HepG2 (cell line): ENCODE results near the gene REC114.

Source experiments
- EHMT2 ChIP-seq: fragments of 200-600 bp; sonication (generic); IDR thresholded peaks from 2 replicates; pipeline ENCODE4 v1.7.0; 2017; ENCODE audit warnings: antibody characterized with exemption, low read depth, low read length, borderline replicate concordance
- RBAK ChIP-seq: sonication (generic); formaldehyde crosslinking; IDR thresholded peaks from 2 replicates; pipeline ENCODE4 v1.5.1; 2020; ENCODE audit warnings: mild to moderate bottlenecking, missing genetic modification reagents
- SOX5 ChIP-seq: IDR thresholded peaks from 2 replicates; pipeline ENCODE4 v1.6.1; 2016; ENCODE audit warnings: borderline replicate concordance
- ZIK1 ChIP-seq: sonication (generic); formaldehyde crosslinking; IDR thresholded peaks from 2 replicates; pipeline ENCODE4 v1.5.0; 2020; ENCODE audit warnings: mild to moderate bottlenecking, low read depth, missing genetic modification reagents, borderline replicate concordance
- ZNF574 ChIP-seq: sonication (generic); formaldehyde crosslinking; IDR thresholded peaks from 2 replicates; pipeline ENCODE4 v1.4.0; 2020; ENCODE audit warnings: missing genetic modification reagents
- TF ChIP-seq, protein P1 (sequence below): sonication (generic); formaldehyde crosslinking; IDR thresholded peaks from 2 replicates; pipeline ENCODE4 v1.5.1; 2020; ENCODE audit warnings: mild to moderate bottlenecking, missing genetic modification reagents
- TF ChIP-seq, protein P2 (sequence below): sonication (generic); formaldehyde crosslinking; IDR thresholded peaks from 2 replicates; pipeline ENCODE4 v1.5.0; 2020; ENCODE audit warnings: mild to moderate bottlenecking, missing genetic modification reagents, moderate library complexity

- TF ChIP-seq, protein P1, sequence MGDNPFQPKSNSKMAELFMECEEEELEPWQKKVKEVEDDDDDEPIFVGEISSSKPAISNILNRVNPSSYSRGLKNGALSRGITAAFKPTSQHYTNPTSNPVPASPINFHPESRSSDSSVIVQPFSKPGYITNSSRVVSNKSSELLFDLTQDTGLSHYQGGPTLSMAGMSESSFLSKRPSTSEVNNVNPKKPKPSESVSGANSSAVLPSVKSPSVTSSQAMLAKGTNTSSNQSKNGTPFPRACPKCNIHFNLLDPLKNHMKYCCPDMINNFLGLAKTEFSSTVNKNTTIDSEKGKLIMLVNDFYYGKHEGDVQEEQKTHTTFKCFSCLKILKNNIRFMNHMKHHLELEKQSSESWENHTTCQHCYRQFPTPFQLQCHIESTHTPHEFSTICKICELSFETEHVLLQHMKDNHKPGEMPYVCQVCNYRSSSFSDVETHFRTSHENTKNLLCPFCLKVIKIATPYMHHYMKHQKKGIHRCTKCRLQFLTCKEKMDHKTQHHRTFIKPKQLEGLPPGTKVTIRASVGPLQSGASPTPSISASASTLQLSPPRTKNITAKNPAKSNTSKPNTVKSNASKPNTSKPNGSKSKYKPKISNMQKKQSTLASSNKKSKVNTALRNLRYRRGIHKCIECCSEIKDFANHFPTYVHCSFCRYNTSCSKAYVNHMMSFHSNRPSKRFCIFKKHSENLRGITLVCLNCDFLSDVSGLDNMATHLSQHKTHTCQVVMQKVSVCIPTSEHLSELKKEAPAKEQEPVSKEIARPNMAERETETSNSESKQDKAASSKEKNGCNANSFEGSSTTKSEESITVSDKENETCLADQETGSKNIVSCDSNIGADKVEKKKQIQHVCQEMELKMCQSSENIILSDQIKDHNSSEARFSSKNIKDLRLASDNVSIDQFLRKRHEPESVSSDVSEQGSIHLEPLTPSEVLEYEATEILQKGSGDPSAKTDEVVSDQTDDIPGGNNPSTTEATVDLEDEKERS (CRISPR knock-in tag) = no peak
- no peak for TF ChIP-seq ZIK1 (CRISPR knock-in tag)
- TF ChIP-seq, protein P2, sequence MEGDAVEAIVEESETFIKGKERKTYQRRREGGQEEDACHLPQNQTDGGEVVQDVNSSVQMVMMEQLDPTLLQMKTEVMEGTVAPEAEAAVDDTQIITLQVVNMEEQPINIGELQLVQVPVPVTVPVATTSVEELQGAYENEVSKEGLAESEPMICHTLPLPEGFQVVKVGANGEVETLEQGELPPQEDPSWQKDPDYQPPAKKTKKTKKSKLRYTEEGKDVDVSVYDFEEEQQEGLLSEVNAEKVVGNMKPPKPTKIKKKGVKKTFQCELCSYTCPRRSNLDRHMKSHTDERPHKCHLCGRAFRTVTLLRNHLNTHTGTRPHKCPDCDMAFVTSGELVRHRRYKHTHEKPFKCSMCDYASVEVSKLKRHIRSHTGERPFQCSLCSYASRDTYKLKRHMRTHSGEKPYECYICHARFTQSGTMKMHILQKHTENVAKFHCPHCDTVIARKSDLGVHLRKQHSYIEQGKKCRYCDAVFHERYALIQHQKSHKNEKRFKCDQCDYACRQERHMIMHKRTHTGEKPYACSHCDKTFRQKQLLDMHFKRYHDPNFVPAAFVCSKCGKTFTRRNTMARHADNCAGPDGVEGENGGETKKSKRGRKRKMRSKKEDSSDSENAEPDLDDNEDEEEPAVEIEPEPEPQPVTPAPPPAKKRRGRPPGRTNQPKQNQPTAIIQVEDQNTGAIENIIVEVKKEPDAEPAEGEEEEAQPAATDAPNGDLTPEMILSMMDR (CRISPR knock-in tag) = no peak
- TF ChIP-seq RBAK (CRISPR knock-in tag) = no peak
- TF ChIP-seq ZNF574 = no peak
- no peak for TF ChIP-seq SOX5 (CRISPR knock-in tag)
- no peak for TF ChIP-seq EHMT2
Observed at GRCh38 chr15:73578026-73578425, 135.1 kb downstream of the REC114 start.
